VCaP (cell line): ENCODE results near the gene FMNL3.
"Not testable (repeated sequence)": the region's sequence is repeated elsewhere in the genome, so short reads cannot be mapped to it uniquely, and the experiment has no call there.

Experiments used
- H3K27ac ChIP-seq: fragments of 450-650 bp; 2 replicates; pipeline ENCODE4 v1.5.1; 2017
- CTCF ChIP-seq: fragments of 450-650 bp; conservative IDR thresholded peaks from 2 replicates; pipeline ENCODE4 v1.5.1; 2017; ENCODE audit warnings: mild to moderate bottlenecking, moderate library complexity

Gene FMNL3

GRCh38 chr12:49622501-49623141, 84.6 kb downstream of the FMNL3 start:
- H3K27ac ChIP-seq = peak overlapping the region; percentile 82
- no peak for TF ChIP-seq CTCF

DNA sequence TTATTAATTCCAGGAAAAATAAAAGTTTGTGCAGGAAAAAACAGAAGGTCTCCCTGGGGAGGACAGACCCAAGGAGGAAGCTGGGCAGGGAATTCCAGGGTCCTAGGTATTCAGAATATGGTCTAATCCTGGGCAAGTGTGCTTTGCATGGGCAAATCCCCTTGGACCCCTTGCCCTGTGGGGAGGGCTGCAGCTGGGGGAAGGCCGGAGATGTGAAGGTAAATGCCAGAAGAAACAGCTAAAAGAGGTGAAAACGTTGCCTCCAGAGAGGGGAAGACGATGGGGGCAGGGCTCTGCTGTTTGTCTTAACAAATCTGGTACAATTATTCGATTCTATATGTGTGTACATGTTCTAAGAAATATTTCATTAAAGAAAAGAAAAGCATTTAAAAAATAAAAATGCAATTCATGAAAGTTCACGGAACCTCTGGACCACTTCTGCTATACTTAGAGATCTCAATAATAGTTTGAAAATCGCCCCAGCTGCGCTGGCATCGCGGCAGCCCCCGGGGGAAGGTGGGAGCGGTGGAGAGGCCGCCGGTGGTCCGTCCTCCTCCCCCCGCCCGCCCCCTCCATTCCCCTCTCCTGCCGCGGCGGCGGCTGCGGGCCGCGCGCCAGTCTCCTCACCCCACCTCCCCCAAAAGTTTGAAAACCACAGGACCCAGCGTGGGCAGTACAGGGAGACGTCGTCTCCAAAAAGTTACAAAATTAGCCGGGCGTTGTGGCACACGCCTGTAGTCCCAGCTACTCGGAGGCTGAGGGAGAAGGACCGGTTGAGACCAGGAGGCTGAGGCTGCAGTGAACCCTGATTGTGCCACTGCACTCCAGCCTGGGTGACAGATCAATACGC, 85.3 kb downstream of the FMNL3 start:
- no peak for TF ChIP-seq CTCF
- H3K27ac ChIP-seq = peak overlapping the region; percentile 82

- TF ChIP-seq CTCF = no peak
- H3K27ac ChIP-seq = no peak overlapping the region
Observed at GRCh38 chr12:49619286-49619685, 87.9 kb downstream of the FMNL3 start.

GRCh38 chr12:49618576-49618975, 88.6 kb downstream of the FMNL3 start:
- H3K27ac ChIP-seq = no peak overlapping the region
- TF ChIP-seq CTCF = no peak

- no peak overlapping the region for H3K27ac ChIP-seq
- no peak for TF ChIP-seq CTCF
Observed at GRCh38 chr12:49616533-49617219, 90.5 kb downstream of the FMNL3 start.

GRCh38 chr12:49615725-49616124, 91.5 kb downstream of the FMNL3 start:
- no peak for TF ChIP-seq CTCF
- no peak overlapping the region for H3K27ac ChIP-seq

DNA sequence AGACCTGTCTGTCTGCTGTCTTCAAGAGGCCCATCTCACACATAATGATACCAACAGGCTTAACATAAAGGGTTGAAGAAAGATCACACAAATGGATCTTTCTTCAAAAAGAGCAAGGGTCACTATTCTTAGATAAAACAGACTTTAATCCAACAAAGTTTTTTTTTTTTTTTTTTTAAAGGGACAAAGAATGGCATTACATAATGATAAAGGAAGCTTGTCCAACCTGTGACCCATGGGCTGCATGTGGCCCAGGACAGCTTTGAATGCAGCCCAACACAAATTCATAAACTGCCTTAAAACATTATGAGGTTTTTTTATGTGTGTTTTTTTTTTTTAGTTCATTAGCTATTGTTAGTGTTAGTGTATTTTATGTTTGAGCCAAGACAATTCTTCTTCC, 95.0 kb downstream of the FMNL3 start:
- TF ChIP-seq CTCF = no peak
- H3K27ac ChIP-seq = no peak overlapping the region

GRCh38 chr12:49610785-49611184, 96.4 kb downstream of the FMNL3 start:
- not testable (repeated sequence) for H3K27ac ChIP-seq
